GM12878 (cell line): Measurements from ENCODE around the gene MSH5. TPM values are rescaled to one million over a fixed set of nuclear protein-coding genes. Genes with fewer than 3 reads are reported as not detected.

Source experiments
- ATAC-seq: fragments of 200-7000 bp; cut with Tn5 transposase; 3 replicates; pipeline ENCODE4 v1.9.1; 2020; ENCODE audit warnings: mild to moderate bottlenecking, moderate library complexity
- BruUV-seq: library from RNA; stranded (reverse); fragments of 400-500 nt; replicated peaks from 2 replicates; lab custom pipeline; 2021; lab: Mats Ljungman, UMichigan
- CTCF ChIA-PET: fragments of 300-600 bp; sonication (Branson Sonifier 250); formaldehyde crosslinking; extraction: SDS; loops from one replicate; lab custom pipeline; 2021; ENCODE audit warnings: inconsistent platforms; lab: Yijun Ruan, JAX
- POLR2A ChIA-PET: fragments of 350-600 bp; formaldehyde crosslinking; extraction: SDS; loops from one replicate; lab custom pipeline; 2021; ENCODE audit warnings: inconsistent platforms; lab: Charles Lee
- RAD21 ChIA-PET: fragments of 300-600 bp; sonication (Branson Sonifier 250); formaldehyde crosslinking; loops from one replicate; lab custom pipeline; 2023; ENCODE audit warnings: antibody characterized with exemption; ENCODE audit not compliant: unreplicated experiment; lab: Charles Lee
- SMC1A ChIA-PET: fragments of 300-600 bp; sonication (Branson Sonifier 250); formaldehyde crosslinking; loops from one replicate; lab custom pipeline; 2023; ENCODE audit not compliant: unreplicated experiment, uncharacterized antibody; lab: Charles Lee
- DNase-seq: peaks from one replicate; pipeline ENCODE4 v3.0.0-alpha.2; 2011; ENCODE audit warnings: low read depth, low spot score
- FAIRE-seq: peaks from 3 replicates; lab custom pipeline; 2011; peaks lifted over from hg19 to GRCh38; lab: Jason Lieb, UNC
- H2AFZ ChIP-seq: 2 replicates; pipeline ENCODE4 v1.6.0; 2011; ENCODE audit warnings: low read depth, low read length, control low read depth; ENCODE audit not compliant: control insufficient read depth
- H3K27ac ChIP-seq: 2 replicates; pipeline ENCODE4 v1.5.1; 2011; ENCODE audit warnings: control low read depth; ENCODE audit not compliant: control insufficient read depth, insufficient read depth
- H3K27me3 ChIP-seq, 2 experiments: replicated peaks in 1 of 2; 2 replicates each; pipeline versions ENCODE4 v1.6.0 to v1.6.1; 2011; ENCODE audit warnings: low read length in 1 of 2; ENCODE audit not compliant: control insufficient read depth in 2 of 2, insufficient read depth in 2 of 2
- H3K36me3 ChIP-seq, 2 experiments: 2 replicates each; pipeline ENCODE4 v1.5.1; 2011; ENCODE audit warnings: low read length in 1 of 2; ENCODE audit not compliant: control insufficient read depth in 2 of 2, insufficient read depth in 2 of 2
- H3K4me1 ChIP-seq: 2 replicates; pipeline ENCODE4 v1.6.1; 2011; ENCODE audit warnings: mild to moderate bottlenecking, low read length, moderate library complexity, mixed read lengths; ENCODE audit not compliant: control insufficient read depth, insufficient read depth
- H3K4me2 ChIP-seq: 2 replicates; pipeline ENCODE4 v1.6.0; 2011; ENCODE audit warnings: control low read depth; ENCODE audit not compliant: control insufficient read depth, insufficient read depth
- H3K4me3 ChIP-seq: fragments of 200-600 bp; sonication (generic); 2 replicates; pipeline ENCODE4 v1.5.1; 2016
- H3K79me2 ChIP-seq: 2 replicates; pipeline ENCODE4 v1.6.0; 2011; ENCODE audit warnings: low read length; ENCODE audit not compliant: control insufficient read depth, insufficient read depth
- H3K9ac ChIP-seq: 2 replicates; pipeline ENCODE4 v1.8.0; 2011; ENCODE audit warnings: low read length, control low read depth, mixed read lengths; ENCODE audit not compliant: control insufficient read depth, insufficient read depth
- H3K9me3 ChIP-seq: replicated peaks from 3 replicates; pipeline ENCODE4 v1.5.1; 2011; ENCODE audit warnings: mild to moderate bottlenecking, low read length; ENCODE audit not compliant: control insufficient read depth, insufficient read depth
- H4K20me1 ChIP-seq: 2 replicates; pipeline ENCODE4 v1.6.0; 2011; ENCODE audit not compliant: control insufficient read depth, insufficient read depth
- ATF7 ChIP-seq: fragments of 450-650 bp; IDR thresholded peaks from 2 replicates; pipeline ENCODE4 v1.6.1; 2016; ENCODE audit warnings: low read depth, mild to moderate bottlenecking
- CBX3 ChIP-seq: fragments of 200-600 bp; sonication (generic); IDR thresholded peaks from 2 replicates; pipeline ENCODE4 v1.6.1; 2016; ENCODE audit warnings: low read depth, borderline replicate concordance
- NFYA ChIP-seq: IDR thresholded peaks from 2 replicates; pipeline ENCODE4 v1.6.1; 2011; ENCODE audit warnings: low read depth, mild to moderate bottlenecking, low read length, improper control_type of control experiment, borderline replicate concordance
- NR2C1 ChIP-seq: fragments of 450-650 bp; IDR thresholded peaks from 2 replicates; pipeline ENCODE4 v1.6.1; 2017; ENCODE audit warnings: antibody characterized with exemption, mild to moderate bottlenecking, moderate library complexity
- PKNOX1 ChIP-seq: fragments of 450-650 bp; IDR thresholded peaks from 2 replicates; pipeline ENCODE4 v1.6.1; 2016; ENCODE audit warnings: mild to moderate bottlenecking
- PML ChIP-seq: IDR thresholded peaks from 2 replicates; pipeline ENCODE4 v1.6.1; 2012; ENCODE audit warnings: low read length, inconsistent platforms
- SREBF2 ChIP-seq: IDR thresholded peaks from 2 replicates; pipeline ENCODE4 v1.6.1; 2012; ENCODE audit warnings: mild to moderate bottlenecking, low read length
- STAT3 ChIP-seq: IDR thresholded peaks from 2 replicates; pipeline ENCODE4 v1.6.1; 2011; ENCODE audit warnings: low read depth, low read length, improper control_type of control experiment
- TCF12 ChIP-seq: IDR thresholded peaks from 2 replicates; pipeline ENCODE4 v1.6.1; 2011; ENCODE audit warnings: low read depth, mild to moderate bottlenecking, low read length
- TCF7 ChIP-seq: IDR thresholded peaks from 2 replicates; pipeline ENCODE4 v1.6.1; 2014; ENCODE audit warnings: antibody characterized with exemption, borderline replicate concordance
- ZNF217 ChIP-seq: fragments of 450-650 bp; IDR thresholded peaks from 2 replicates; pipeline ENCODE4 v1.6.1; 2017; ENCODE audit warnings: antibody characterized with exemption, mild to moderate bottlenecking
- ZNF622 ChIP-seq: fragments of 450-650 bp; IDR thresholded peaks from 2 replicates; pipeline ENCODE4 v1.6.1; 2017; ENCODE audit warnings: mild to moderate bottlenecking, inconsistent platforms
- ZSCAN29 ChIP-seq: fragments of 450-650 bp; IDR thresholded peaks from 2 replicates; pipeline ENCODE4 v1.6.1; 2017; ENCODE audit warnings: mild to moderate bottlenecking, moderate library complexity
- whole genome bisulfite sequencing: methylation state at CpG from one replicate; pipeline ENCODE4 v1.1.6; 2016; ENCODE audit warnings: low lambda C conversion rate; ENCODE audit not compliant: insufficient replicate concordance, insufficient coverage; ENCODE audit errors: missing lambda C conversion rate; 5-methylcytosine and 5-hydroxymethylcytosine counted together
- in situ Hi-C: fragments of 300-500 bp; cut with MboI; formaldehyde crosslinking; loops from 9 replicates; pipeline ENCODE4 v1.14.3; 2018; ENCODE audit warnings: mixed read lengths
- intact Hi-C: fragments of 100-400 bp; cut with micrococcal nuclease; formaldehyde crosslinking; loops from one replicate; pipeline ENCODE4 v1.14.2; 2022; ENCODE audit not compliant: unreplicated experiment
- polyA plus RNA-seq, 11 experiments: library from polyadenylated mRNA; depleted of rRNA in 4 of 11; unstranded in 6 of 11; stranded (reverse) in 5 of 11; fragments of >200 nt; fragmentation: Nextera tagmentation in 4 of 11; fragmentation: Illumina TruSeq in 1 of 11; extraction: Ambion mirVana in 4 of 11; extraction: Trizol in 1 of 11; gene quantifications; 1 replicate in 1 of 11; 2 replicates in 10 of 11; pipeline versions ENCODE4 v1.2.1 to v1.2.3, GENCODE V29; 2011 to 2016; ENCODE audit warnings: inconsistent platforms in 2 of 11, missing spikeins in 2 of 11, low read depth in 1 of 11
- total RNA-seq, 4 experiments: library from RNA; depleted of rRNA in 3 of 4; stranded (reverse); fragments of >200 nt in 3 of 4; fragmentation: Illumina TruSeq in 1 of 4; extraction: Trizol in 1 of 4; gene quantifications; 2 replicates each; pipeline versions ENCODE4 v1.2.1 to v1.2.3, GENCODE V29; 2013 to 2021
- TF ChIP-seq, protein P1 (sequence below): IDR thresholded peaks from 2 replicates; pipeline ENCODE4 v1.6.1; 2011; ENCODE audit warnings: mild to moderate bottlenecking, low read depth, low read length, moderate library complexity; ENCODE audit not compliant: insufficient replicate concordance

Gene MSH5
- total and polyA plus RNA-seq, 10 of the 15 experiments (the other 5 are each of a cell fraction or from before 2014, with no cell fraction given) = 9.1 to 52.7 (median 30.0) TPM

DNA sequence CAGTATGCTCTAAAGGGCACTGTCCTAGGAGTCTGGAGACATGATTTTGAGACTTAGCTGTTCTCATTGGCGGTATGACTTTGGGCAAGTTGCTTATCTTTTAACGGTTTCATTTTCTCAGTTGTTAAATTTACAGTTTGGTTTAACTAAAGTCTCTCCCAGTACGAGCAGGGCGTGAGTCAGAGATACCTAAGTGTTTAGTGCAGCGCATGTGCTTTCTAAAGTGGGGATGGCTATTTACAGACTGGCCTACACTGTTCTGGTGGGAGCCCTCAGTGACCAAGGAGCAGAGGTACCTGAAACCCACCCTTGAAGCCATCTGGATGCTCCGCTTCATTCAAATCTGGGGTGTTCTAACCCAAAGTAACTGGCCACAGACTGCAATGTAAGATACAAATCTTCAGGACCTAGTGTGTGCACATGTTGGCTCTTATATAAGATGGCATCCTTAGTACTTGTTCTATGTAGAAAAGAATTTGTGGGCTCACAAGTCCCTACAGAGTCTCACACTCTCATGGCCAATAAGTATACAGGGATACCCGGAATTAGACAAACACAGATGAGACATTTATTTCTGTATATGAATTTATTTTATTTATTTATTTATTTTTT lies 10.7 kb downstream of the MSH5 start:
- Histone ChIP-seq H3K4me1 (no peaks in the 10 kb centered on the region), H3K27ac (no peak overlapping the region), H3K4me3 (no peak overlapping the region), H3K4me2 (no peak overlapping the region), H2AFZ (no peak overlapping the region), H3K9ac (no peak overlapping the region), H3K27me3 (no peaks in the 10 kb centered on the region), H4K20me1 (no peaks in the 10 kb centered on the region), H3K9me3 (no peaks in the 10 kb centered on the region), H3K36me3 (peaks cover 0 to 7% of the 10 kb centered on the region in 2 experiments; a peak in 1 of 4 replicates), H3K79me2 (no peaks in the 10 kb centered on the region)
- ChIA-PET POLR2A (no interaction called here), CTCF (no interaction called here), RAD21 (no interaction called here), SMC1A (interaction anchor here (1.3 kb wide), 1 partner anchor 19 kb away, joined by 4 read pairs; no protein-coding TSS in a partner anchor)
- TF ChIP-seq ZSCAN29 (no peak), STAT3 (no peak), TCF7 (no peak), TCF12 (no peak), SREBF2 (no peak), ATF7 (no peak), CBX3 (no peak), ZNF217 (no peak), PKNOX1 (no peak), PML (no peak), ZNF622 (no peak), NFYA (no peak), NR2C1 (no peak)
- TF ChIP-seq, protein P1, sequence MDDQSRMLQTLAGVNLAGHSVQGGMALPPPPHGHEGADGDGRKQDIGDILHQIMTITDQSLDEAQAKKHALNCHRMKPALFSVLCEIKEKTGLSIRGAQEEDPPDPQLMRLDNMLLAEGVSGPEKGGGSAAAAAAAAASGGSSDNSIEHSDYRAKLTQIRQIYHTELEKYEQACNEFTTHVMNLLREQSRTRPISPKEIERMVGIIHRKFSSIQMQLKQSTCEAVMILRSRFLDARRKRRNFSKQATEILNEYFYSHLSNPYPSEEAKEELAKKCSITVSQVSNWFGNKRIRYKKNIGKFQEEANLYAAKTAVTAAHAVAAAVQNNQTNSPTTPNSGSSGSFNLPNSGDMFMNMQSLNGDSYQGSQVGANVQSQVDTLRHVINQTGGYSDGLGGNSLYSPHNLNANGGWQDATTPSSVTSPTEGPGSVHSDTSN = no peak
- intact Hi-C loops (no loop called here), in situ Hi-C loops (no loop called here)
- DNase-seq (no peak), FAIRE-seq (no peak), ATAC-seq (no peak)
- WGBS = 87% methylated on average over 7 of the region's 7 CpGs
- BruUV-seq = no TSS peak
